Sigmoid colon (tissue), 7 donors: ENCODE results near the gene RB1. TPM values are rescaled to one million over a fixed set of nuclear protein-coding genes. Genes with fewer than 3 reads are reported as not detected.

Source experiments
- DNase-seq: peaks from one replicate; pipeline ENCODE4 v3.0.0-alpha.2; 2019
- H3K27ac ChIP-seq, 4 donors: fragments of 200-600 bp; sonication (generic); one replicate each; pipeline ENCODE4 v1.5.1; 2016 to 2019; ENCODE audit warnings: mild to moderate bottlenecking in 1 of 4
- H3K27me3 ChIP-seq, 3 donors: fragments of 200-600 bp; sonication (generic); one replicate each; pipeline ENCODE4 v1.5.1; 2019; ENCODE audit warnings: mild to moderate bottlenecking in 1 of 3
- H3K36me3 ChIP-seq, 4 donors: fragments of 200-600 bp; sonication (generic); one replicate each; pipeline ENCODE4 v1.5.1; 2016 to 2019
- H3K4me1 ChIP-seq, 4 donors: fragments of 200-600 bp; sonication (generic); one replicate each; pipeline ENCODE4 v1.5.1; 2017 to 2019
- H3K4me3 ChIP-seq, 4 donors: fragments of 200-600 bp; sonication (generic); one replicate each; pipeline ENCODE4 v1.5.1; 2017 to 2019; ENCODE audit warnings: mild to moderate bottlenecking in 2 of 4, moderate library complexity in 1 of 4
- H3K9me3 ChIP-seq, 4 donors: fragments of 200-600 bp in 3 of 4; sonication (generic) in 3 of 4; one replicate each; pipeline versions ENCODE4 v1.5.1 to v1.6.1; 2013 to 2019
- EP300 ChIP-seq, 4 donors: sonication (generic); formaldehyde crosslinking; IDR thresholded peaks; one replicate each; pipeline ENCODE4 v1.6.1; 2017; ENCODE audit warnings: antibody characterized with exemption in 4 of 4
- POLR2A ChIP-seq, 2 donors: fragments of 450-650 bp; IDR thresholded peaks; one replicate each; pipeline ENCODE4 v1.6.1; 2016; ENCODE audit warnings: antibody characterized with exemption in 2 of 2, mild to moderate bottlenecking in 2 of 2, moderate library complexity in 2 of 2
- POLR2AphosphoS5 ChIP-seq, 4 donors: sonication (generic); formaldehyde crosslinking; IDR thresholded peaks; one replicate each; pipeline ENCODE4 v1.6.1; 2017; ENCODE audit warnings: antibody characterized with exemption in 4 of 4
- WGBS, 2 donors: extraction: QIAGEN DNeasy Blood & Tissue Kit; methylation state at CpG; one replicate each; pipeline ENCODE4 v1.1.7; 2013; 5-methylcytosine and 5-hydroxymethylcytosine counted together
- intact Hi-C: fragments of 100-400 bp; cut with DNase I; formaldehyde crosslinking; loops from one replicate; pipeline ENCODE4 v1.15.1; 2023
- polyA plus RNA-seq, 3 donors: library from polyadenylated mRNA; stranded (reverse); fragments of 200-250 nt; gene quantifications; one replicate each; pipeline ENCODE4 v1.2.3, GENCODE V29; 2013
- total RNA-seq, 4 donors: library from RNA; depleted of rRNA; stranded (reverse); fragments of >200 nt; gene quantifications; one replicate each; pipeline ENCODE4 v1.1.0, GENCODE V29; 2016
- TF ChIP-seq, protein P1 (sequence below), 4 experiments: fragments of 450-650 bp in 3 of 4; fragments of 200-600 bp in 1 of 4; IDR thresholded peaks; one replicate each; pipeline ENCODE4 v1.5.1; 2016 to 2019; ENCODE audit warnings: antibody characterized with exemption in 4 of 4, mild to moderate bottlenecking in 3 of 4, moderate library complexity in 2 of 4
- donor health status: healthy with polysubstance abuse.
- donor health status: Bipolar disorder and iron deficiency.
- donor health status: healthy.

The RB1 gene
- 10 to 100 TPM; 26.0 to 35.6 (median 32.3) TPM for total RNA-seq
- 10 to 100 TPM; 15.6 to 32.4 (median 15.7) TPM for polyA plus RNA-seq

DNA sequence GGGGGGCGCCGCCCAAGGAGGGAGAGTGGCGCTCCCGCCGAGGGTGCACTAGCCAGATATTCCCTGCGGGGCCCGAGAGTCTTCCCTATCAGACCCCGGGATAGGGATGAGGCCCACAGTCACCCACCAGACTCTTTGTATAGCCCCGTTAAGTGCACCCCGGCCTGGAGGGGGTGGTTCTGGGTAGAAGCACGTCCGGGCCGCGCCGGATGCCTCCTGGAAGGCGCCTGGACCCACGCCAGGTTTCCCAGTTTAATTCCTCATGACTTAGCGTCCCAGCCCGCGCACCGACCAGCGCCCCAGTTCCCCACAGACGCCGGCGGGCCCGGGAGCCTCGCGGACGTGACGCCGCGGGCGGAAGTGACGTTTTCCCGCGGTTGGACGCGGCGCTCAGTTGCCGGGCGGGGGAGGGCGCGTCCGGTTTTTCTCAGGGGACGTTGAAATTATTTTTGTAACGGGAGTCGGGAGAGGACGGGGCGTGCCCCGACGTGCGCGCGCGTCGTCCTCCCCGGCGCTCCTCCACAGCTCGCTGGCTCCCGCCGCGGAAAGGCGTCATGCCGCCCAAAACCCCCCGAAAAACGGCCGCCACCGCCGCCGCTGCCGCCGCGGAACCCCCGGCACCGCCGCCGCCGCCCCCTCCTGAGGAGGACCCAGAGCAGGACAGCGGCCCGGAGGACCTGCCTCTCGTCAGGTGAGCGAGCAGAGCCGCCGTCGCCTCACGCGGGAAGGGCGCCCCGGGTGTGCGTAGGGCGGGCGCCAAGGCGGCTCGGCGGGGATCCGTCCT lies at the start of gene RB1:
Gene RB1, plus strand, starts transcription at position 393 of the 784 bp plus-strand sequence. Its CDS starts 162 bp downstream, at position 555.
- peaks cover 0 to 14% (median 0%) of the 10 kb centered on the region in 4 donors for H3K36me3 ChIP-seq
- peaks cover 0 to 31% (median 26%) of the 10 kb centered on the region in 4 donors for H3K4me1 ChIP-seq
- no peaks in the 10 kb centered on the region for H3K9me3 ChIP-seq
- intact Hi-C loops = loop anchor here (1.0 to 5.0 kb wide), 4 partner anchors 69 to 229 kb away; partner anchors contain the start of genes MED4 and RCBTB2
- H3K27me3 ChIP-seq = no peaks in the 10 kb centered on the region
- H3K27ac ChIP-seq = peak within 1 kb of the TSS; percentile 96 to 99 (median 98)
- 0 to 1% methylated on average over 96 of the region's 96 CpGs for WGBS, 2 donors
- DNase-seq = peak; percentile 97
- peak; percentile 99 to 100 (median 99) for TF ChIP-seq POLR2AphosphoS5 (IDR thresholded peaks at IDR 0.05)
- TF ChIP-seq, protein P1, sequence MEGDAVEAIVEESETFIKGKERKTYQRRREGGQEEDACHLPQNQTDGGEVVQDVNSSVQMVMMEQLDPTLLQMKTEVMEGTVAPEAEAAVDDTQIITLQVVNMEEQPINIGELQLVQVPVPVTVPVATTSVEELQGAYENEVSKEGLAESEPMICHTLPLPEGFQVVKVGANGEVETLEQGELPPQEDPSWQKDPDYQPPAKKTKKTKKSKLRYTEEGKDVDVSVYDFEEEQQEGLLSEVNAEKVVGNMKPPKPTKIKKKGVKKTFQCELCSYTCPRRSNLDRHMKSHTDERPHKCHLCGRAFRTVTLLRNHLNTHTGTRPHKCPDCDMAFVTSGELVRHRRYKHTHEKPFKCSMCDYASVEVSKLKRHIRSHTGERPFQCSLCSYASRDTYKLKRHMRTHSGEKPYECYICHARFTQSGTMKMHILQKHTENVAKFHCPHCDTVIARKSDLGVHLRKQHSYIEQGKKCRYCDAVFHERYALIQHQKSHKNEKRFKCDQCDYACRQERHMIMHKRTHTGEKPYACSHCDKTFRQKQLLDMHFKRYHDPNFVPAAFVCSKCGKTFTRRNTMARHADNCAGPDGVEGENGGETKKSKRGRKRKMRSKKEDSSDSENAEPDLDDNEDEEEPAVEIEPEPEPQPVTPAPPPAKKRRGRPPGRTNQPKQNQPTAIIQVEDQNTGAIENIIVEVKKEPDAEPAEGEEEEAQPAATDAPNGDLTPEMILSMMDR (IDR thresholded peaks at IDR 0.05) = no peak
- TF ChIP-seq EP300 (IDR thresholded peaks at IDR 0.05) = peak in 1 of 4 donors; percentile 76
- TF ChIP-seq POLR2A (IDR thresholded peaks at IDR 0.05) = peak; percentile 96 to 98
- peak within 1 kb of the TSS; percentile 81 to 95 (median 84) for H3K4me3 ChIP-seq

DNA sequence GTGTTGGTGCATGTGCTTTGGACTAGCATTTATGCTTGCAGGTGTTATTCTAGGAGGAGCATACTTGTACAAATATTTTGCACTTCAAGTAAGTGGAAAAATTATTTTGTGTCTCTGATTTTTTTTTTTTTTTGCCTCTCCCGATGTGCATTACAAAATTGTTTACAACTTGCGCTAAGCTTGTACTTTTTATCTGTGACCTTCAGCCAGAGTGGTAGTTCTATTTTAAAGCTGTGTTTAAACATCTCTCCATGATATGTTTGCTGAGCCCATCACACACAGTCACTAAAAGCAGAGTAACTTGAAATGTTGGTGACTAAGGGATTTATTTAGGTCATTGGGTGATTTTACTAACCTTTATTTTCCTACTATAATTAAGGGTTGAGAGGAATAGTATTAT lies 49.7 kb upstream of the RB1 start:
- Histone ChIP-seq H3K9me3 (no peaks in the 10 kb centered on the region), H3K4me3 (no peak overlapping the region), H3K27ac (peak overlapping the region in 2 of 4 donors; percentile 12 to 18), H3K27me3 (no peaks in the 10 kb centered on the region), H3K4me1 (peaks cover 0 to 39% (median 17%) of the 10 kb centered on the region in 4 donors), H3K36me3 (peaks cover 8 to 53% (median 31%) of the 10 kb centered on the region in 4 donors)
- TF ChIP-seq EP300 (IDR thresholded peaks at IDR 0.05) = no peak
- TF ChIP-seq, protein P1 (IDR thresholded peaks at IDR 0.05) = no peak
- TF ChIP-seq POLR2A (IDR thresholded peaks at IDR 0.05) = no peak
- no peak for TF ChIP-seq POLR2AphosphoS5 (IDR thresholded peaks at IDR 0.05)
- no peak for DNase-seq
- intact Hi-C loops = no loop called here
- 23 to 67% methylated on average over 2 of the region's 2 CpGs for WGBS, 2 donors

DNA sequence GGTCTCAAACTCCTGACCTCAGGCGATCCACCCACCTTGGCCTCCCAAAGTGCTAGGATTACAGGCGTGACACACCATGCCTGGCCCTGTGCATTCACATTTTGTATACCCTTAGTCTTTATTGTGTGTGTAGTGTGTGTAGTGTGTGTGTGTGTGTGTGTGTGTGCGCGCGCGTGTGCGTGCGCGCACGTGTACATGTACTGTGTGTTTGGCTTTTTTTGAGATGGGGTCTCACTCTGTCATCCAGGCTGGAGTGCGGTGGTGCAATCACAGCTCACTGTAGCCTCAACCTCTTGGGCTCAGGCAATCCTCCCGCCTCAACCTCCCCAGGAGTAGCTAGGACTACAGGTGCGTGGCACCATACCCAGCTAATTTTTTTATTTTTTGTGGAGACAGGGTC lies 48.5 kb upstream of the RB1 start:
- intact Hi-C loops = no loop called here
- Histone ChIP-seq H3K4me3 (no peak overlapping the region), H3K9me3 (no peaks in the 10 kb centered on the region), H3K27me3 (no peaks in the 10 kb centered on the region), H3K4me1 (peaks cover 0 to 39% (median 16%) of the 10 kb centered on the region in 4 donors), H3K36me3 (peaks cover 8 to 66% (median 42%) of the 10 kb centered on the region in 4 donors), H3K27ac (no peak overlapping the region)
- no peak for DNase-seq
- TF ChIP-seq POLR2AphosphoS5 (IDR thresholded peaks at IDR 0.05) (no peak), EP300 (IDR thresholded peaks at IDR 0.05) (no peak), POLR2A (IDR thresholded peaks at IDR 0.05) (no peak)
- TF ChIP-seq, protein P1 (IDR thresholded peaks at IDR 0.05) = no peak
- WGBS, 2 donors = 91 to 93% methylated on average over 13 of the region's 13 CpGs

DNA sequence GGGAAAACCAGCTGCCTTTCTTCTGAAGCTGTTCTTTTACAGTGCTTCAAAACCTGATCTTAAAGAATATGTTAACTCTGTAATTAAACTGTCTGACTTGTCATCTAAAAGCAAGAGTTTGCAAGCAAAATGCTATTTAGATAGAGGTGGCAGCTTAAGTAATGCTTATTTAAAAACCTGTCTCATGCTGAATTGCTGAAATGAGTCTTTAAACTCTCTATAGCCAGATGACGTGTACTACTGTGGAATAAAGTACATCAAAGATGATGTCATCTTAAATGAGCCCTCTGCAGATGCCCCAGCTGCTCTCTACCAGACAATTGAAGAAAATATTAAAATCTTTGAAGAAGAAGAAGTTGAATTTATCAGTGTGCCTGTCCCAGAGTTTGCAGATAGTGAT lies 47.6 kb upstream of the RB1 start:
- TF ChIP-seq POLR2A (IDR thresholded peaks at IDR 0.05) (no peak), EP300 (IDR thresholded peaks at IDR 0.05) (no peak), POLR2AphosphoS5 (IDR thresholded peaks at IDR 0.05) (no peak)
- TF ChIP-seq, protein P1 (IDR thresholded peaks at IDR 0.05) = no peak
- WGBS, 2 donors = 25 to 60% methylated on average over 1 of the region's 1 CpG
- peaks cover 0 to 34% (median 12%) of the 10 kb centered on the region in 4 donors for H3K4me1 ChIP-seq
- H3K9me3 ChIP-seq = no peaks in the 10 kb centered on the region
- no peak overlapping the region for H3K4me3 ChIP-seq
- intact Hi-C loops = no loop called here
- DNase-seq = no peak
- peaks cover 8 to 74% (median 47%) of the 10 kb centered on the region in 4 donors for H3K36me3 ChIP-seq
- no peak overlapping the region for H3K27ac ChIP-seq
- no peaks in the 10 kb centered on the region for H3K27me3 ChIP-seq
